HT-29 (cell line): ENCODE measurements around the gene TCN1. TPM values are rescaled to one million over a fixed set of nuclear protein-coding genes. Genes with fewer than 3 reads are reported as not detected.
"Not testable (repeated sequence)": the region's sequence is repeated elsewhere in the genome, so short reads cannot be mapped to it uniquely, and the experiment has no call there.

ENCODE experiments used
- DNase-seq: peaks from one replicate; pipeline ENCODE4 v3.0.0-alpha.2; 2015; ENCODE audit warnings: low spot score
- total RNA-seq: library from RNA; depleted of rRNA; stranded (reverse); fragments of >200 nt; shearing (Covaris generic); gene quantifications from 2 replicates; pipeline ENCODE4 v1.2.3, GENCODE V29; 2014

Gene TCN1
- total RNA-seq, 1 experiment from 2014 or later: 1.4 TPM

GRCh38 chr11:59857439-59858434, 8.6 kb downstream of the TCN1 start:
- DNase-seq: peak; percentile 73

- no peak for DNase-seq
Observed at GRCh38 chr11:59854871-59855270, 11.4 kb downstream of the TCN1 start.

- not testable (repeated sequence) for DNase-seq
Observed at GRCh38 chr11:59851416-59851815, 14.9 kb downstream of the TCN1 start.

- not testable (repeated sequence) for DNase-seq
Observed at GRCh38 chr11:59849551-59849950, 16.7 kb downstream of the TCN1 start.

GRCh38 chr11:59849129-59849528, 17.2 kb downstream of the TCN1 start:
- peak; percentile 76 for DNase-seq

- DNase-seq: not testable (repeated sequence)
Observed at GRCh38 chr11:59848439-59848838, 17.8 kb downstream of the TCN1 start.

- no peak for DNase-seq
Observed at GRCh38 chr11:59847626-59848025, 18.7 kb downstream of the TCN1 start.

- DNase-seq: no peak
Observed at GRCh38 chr11:59846556-59846955, 19.7 kb downstream of the TCN1 start.

GRCh38 chr11:59845399-59845798, 20.9 kb downstream of the TCN1 start, which contains the start of gene CBLIF:
CBLIF (minus strand) TSS chr11:59845499; CDS start chr11:59845453, 46 bp downstream.
- DNase-seq: no peak

GRCh38 chr11:59842316-59842715, 24.0 kb downstream of the TCN1 start:
- DNase-seq: no peak

GRCh38 chr11:59841514-59841913, 24.8 kb downstream of the TCN1 start:
- DNase-seq: no peak

- no peak for DNase-seq
Observed at GRCh38 chr11:59839615-59840014, 26.7 kb downstream of the TCN1 start.

- DNase-seq: no peak
Observed at GRCh38 chr11:59833602-59834001, 32.7 kb downstream of the TCN1 start.

- DNase-seq: no peak
Observed at GRCh38 chr11:59829358-59829757, 36.9 kb downstream of the TCN1 start.

GRCh38 chr11:59822989-59823566, 43.2 kb downstream of the TCN1 start:
- peak; percentile 92 for DNase-seq

GRCh38 chr11:59818572-59818971, 47.7 kb downstream of the TCN1 start:
- no peak for DNase-seq

- DNase-seq: not testable (repeated sequence)
Observed at GRCh38 chr11:59816434-59816833, 49.9 kb downstream of the TCN1 start.

GRCh38 chr11:59815754-59816153, 50.5 kb downstream of the TCN1 start:
- DNase-seq: no peak

- no peak for DNase-seq
Observed at GRCh38 chr11:59814021-59814420, 52.3 kb downstream of the TCN1 start.

- DNase-seq: no peak
Observed at GRCh38 chr11:59813364-59813763, 52.9 kb downstream of the TCN1 start.

GRCh38 chr11:59812220-59812619, 54.1 kb downstream of the TCN1 start:
- DNase-seq: no peak

- no peak for DNase-seq
Observed at GRCh38 chr11:59810911-59811259, 55.4 kb downstream of the TCN1 start.
